ENCODE data around the gene EMP2. TPM values are rescaled to one million over a fixed set of nuclear protein-coding genes. Genes with fewer than 3 reads are reported as not detected.

The EMP2 gene
- total RNA-seq, 1 experiment from 2014 or later: 14.4 TPM

- Histone ChIP-seq H2BK120ac (ENCODE audit: low read depth, low read length, poor library complexity, severe bottlenecking) (no peak overlapping the region), H3K56ac (ENCODE audit: insufficient read length, low read depth, low read length) (no peak overlapping the region), H2AFZ (ENCODE audit: low read length) (no peak overlapping the region), H3K23me2 (ENCODE audit: insufficient read length, low read depth, low read length, poor library complexity, severe bottlenecking) (peaks cover 4% of the 10 kb centered on the region), H3K4me2 (ENCODE audit: insufficient read depth, insufficient read length, low read length) (peak overlapping the region; percentile 24), H3K18ac (ENCODE audit: insufficient read length, low read depth, low read length) (no peak overlapping the region), H3K14ac (ENCODE audit: insufficient read depth, low read length) (no peak overlapping the region), H4K5ac (ENCODE audit: insufficient read length, low read depth, low read length) (no peak overlapping the region), H2BK12ac (ENCODE audit: insufficient read length, low read depth, low read length) (no peak overlapping the region), H2BK5ac (ENCODE audit: insufficient read length, low read length) (no peak overlapping the region), H3K79me2 (ENCODE audit: insufficient read depth, low read length) (no peaks in the 10 kb centered on the region), H2BK20ac (ENCODE audit: low read depth, low read length, poor library complexity, severe bottlenecking) (no peak overlapping the region), H3K9me3 (ENCODE audit: control insufficient read depth, low read depth, low read length) (no peaks in the 10 kb centered on the region), H3K9ac (ENCODE audit: extremely low read depth, insufficient read length, low read length) (no peak overlapping the region), H3K27ac (ENCODE audit: insufficient read length, low read depth, low read length) (no peak overlapping the region), H4K20me1 (ENCODE audit: control insufficient read depth, insufficient read depth, insufficient read length) (no peaks in the 10 kb centered on the region), H3K27me3 (ENCODE audit: insufficient read depth, low read length) (no peaks in the 10 kb centered on the region), H3K79me1 (ENCODE audit: insufficient read depth, low read depth, low read length, poor library complexity, severe bottlenecking) (no peaks in the 10 kb centered on the region), H4K8ac (replicated peaks; ENCODE audit: insufficient read length, low read depth, low read length) (no peak overlapping the region), H3K23ac (ENCODE audit: insufficient read length, low read depth, low read length) (no peak overlapping the region), H3K4me1 (ENCODE audit: insufficient read depth, low read length) (peaks cover 10% of the 10 kb centered on the region; the same call in 1 of the 2 replicates), H2AK5ac (ENCODE audit: insufficient read length, low read length) (no peak overlapping the region), H3T11ph (ENCODE audit: low read length) (no peak overlapping the region), H2BK15ac (ENCODE audit: low read depth, low read length) (no peak overlapping the region), H4K91ac (ENCODE audit: insufficient read length, low read depth, low read length) (no peak overlapping the region), H3K4ac (ENCODE audit: low read depth, low read length) (no peak overlapping the region; the same call in 1 of the 2 replicates)
- no peaks in the 10 kb centered on the region for H3K36me3 Mint-ChIP-seq (ENCODE audit: insufficient read depth in 1 of 3, low read depth in 3 of 3)
- no peak for DNase-seq
- peak overlapping the region in 1 of 2 experiments; percentile 64; a peak in 2 of 5 replicates for H3K4me3 Mint-ChIP-seq
- no CpG with 5 or more reads among the region's 13 CpGs for WGBS (ENCODE audit: extremely low coverage, insufficient read length, low lambda C conversion rate)
- H3K4me1 Mint-ChIP-seq: peaks cover 33 to 45% of the 10 kb centered on the region in 2 experiments
- no peak for TF ChIP-seq CTCF (conservative IDR thresholded peaks at IDR 0.05)
- no peak overlapping the region for H3K27ac Mint-ChIP-seq
- H3K9me3 Mint-ChIP-seq: no peaks in the 10 kb centered on the region
- no peaks in the 10 kb centered on the region; the same call in 1 of the 2 replicates for H3K27me3 Mint-ChIP-seq (ENCODE audit: low read depth)
Observed at GRCh38 chr16:10618710-10619209, 38.4 kb upstream of the EMP2 start.

All from H9 (cell line).